Activated CD4-positive, alpha-beta T cell treated with anti-CD3 and anti-CD28 coated beads, Interleukin-2, amount 50 U/mL, for 48 hours (primary cell): ENCODE data around the gene GPNMB.

Experiments used
- DNase-seq, 2 experiments: peaks; one replicate each; pipeline ENCODE4 v3.0.0-alpha.2; 2020

The GPNMB gene

DNA sequence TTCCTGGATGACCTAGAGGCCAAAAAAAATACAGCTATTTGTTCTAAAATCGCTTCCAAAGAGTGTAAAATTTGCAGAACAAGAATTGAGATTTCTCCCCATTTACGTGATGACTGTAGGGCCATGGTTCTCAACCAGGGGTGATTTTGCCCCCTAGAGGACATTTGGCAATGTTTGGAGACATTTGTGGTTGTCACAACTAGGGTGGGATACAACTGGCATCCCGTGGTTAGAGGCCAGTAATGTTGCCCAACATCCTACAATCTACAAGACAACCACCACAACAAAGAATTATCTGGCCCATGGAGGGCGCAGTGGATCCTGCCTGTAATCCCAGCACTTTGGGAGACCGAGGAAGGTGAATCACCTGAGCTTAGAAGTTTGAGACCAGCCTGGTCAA, 29.8 kb downstream of the GPNMB start:
- no peak for DNase-seq

GRCh38 chr7:23276947-23277346, 30.4 kb downstream of the GPNMB start:
- no peak for DNase-seq

- no peak for DNase-seq
Measured at GRCh38 chr7:23277359-23277989, 30.9 kb downstream of the GPNMB start.

- no peak for DNase-seq
Measured at GRCh38 chr7:23279819-23280525, 33.4 kb downstream of the GPNMB start.

- no peak for DNase-seq
Measured at GRCh38 chr7:23283086-23283485, 36.5 kb downstream of the GPNMB start.

GRCh38 chr7:23284871-23285270, 38.3 kb downstream of the GPNMB start:
- no peak for DNase-seq

GRCh38 chr7:23285657-23286646, 39.4 kb downstream of the GPNMB start:
- no peak for DNase-seq

DNA sequence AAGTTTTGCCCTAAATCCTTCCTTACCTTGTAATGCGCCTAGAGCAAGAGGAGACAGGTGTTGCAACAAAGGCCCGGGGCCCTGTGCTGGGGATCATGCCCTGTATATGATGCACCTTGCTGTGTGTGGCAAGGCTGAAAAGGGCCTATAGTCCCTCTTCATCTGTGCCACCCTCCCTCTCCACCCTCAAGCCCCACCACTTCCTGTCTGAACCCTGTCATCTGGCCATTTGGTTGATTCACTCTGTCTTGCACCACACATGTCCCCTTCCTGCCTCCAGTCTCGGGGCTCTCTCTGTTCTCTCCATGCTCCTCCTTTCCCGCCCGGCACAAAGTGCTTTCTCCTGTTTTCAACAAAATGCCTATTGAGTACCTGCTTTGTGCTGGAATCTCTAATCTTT, 41.0 kb downstream of the GPNMB start:
- DNase-seq = peak in 1 of 2 experiments; percentile 6

DNA sequence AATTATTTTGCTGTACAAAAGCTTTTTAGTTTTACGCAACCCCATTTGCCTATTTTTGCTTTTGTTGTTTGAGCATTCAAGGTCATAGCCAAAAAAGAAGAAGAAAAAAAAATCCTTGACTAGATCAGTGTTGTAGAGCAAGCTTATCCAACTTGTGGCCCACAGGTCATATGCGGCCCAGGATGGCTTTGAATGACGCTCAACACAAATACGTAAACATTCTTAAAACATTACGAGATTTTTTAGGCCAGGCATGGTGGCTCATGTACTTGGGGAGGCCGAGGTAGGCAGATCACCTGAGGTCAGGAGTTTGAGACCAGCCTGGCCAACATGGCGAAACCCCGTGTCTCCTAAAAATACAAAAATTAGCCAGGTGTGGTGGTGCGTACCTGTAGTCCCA, 44.4 kb downstream of the GPNMB start:
- no peak for DNase-seq

- no peak for DNase-seq
Measured at GRCh38 chr7:23291957-23292560, 45.5 kb downstream of the GPNMB start.

GRCh38 chr7:23292623-23293022, 46.0 kb downstream of the GPNMB start:
- no peak for DNase-seq

DNA sequence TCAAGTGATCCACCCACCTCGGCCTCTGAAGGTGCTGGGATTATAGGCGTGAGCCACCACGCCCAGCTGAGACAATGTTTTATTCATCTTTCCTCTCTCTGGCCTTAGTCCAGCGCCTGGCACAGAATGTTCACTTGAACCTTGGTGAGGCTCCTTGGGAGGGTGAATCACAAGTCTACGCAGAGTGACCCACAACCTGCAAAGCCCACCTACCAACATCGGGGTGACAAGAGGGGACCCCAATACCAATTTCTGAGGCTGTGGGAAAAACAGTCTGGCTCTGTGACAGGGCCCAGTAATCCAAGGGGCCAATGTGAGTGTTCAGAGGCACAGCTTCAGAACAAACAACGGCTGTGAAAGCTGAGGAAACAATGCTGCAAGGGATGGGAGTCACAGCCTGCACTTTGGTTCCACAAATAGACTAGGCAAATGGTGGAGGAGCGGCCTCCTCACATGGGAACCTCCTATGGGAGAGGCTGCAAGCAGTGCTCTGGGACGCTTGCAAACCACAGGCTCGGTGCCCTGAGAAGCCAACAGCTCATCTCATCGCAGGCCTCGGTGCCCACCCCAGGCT, 47.0 kb downstream of the GPNMB start:
- DNase-seq = no peak

GRCh38 chr7:23294549-23295400, 48.2 kb downstream of the GPNMB start:
- no peak for DNase-seq

- no peak for DNase-seq
Measured at GRCh38 chr7:23295401-23295697, 48.8 kb downstream of the GPNMB start.

- DNase-seq = peak in 1 of 2 experiments; percentile 3
Measured at GRCh38 chr7:23298141-23298881, 51.7 kb downstream of the GPNMB start.

DNA sequence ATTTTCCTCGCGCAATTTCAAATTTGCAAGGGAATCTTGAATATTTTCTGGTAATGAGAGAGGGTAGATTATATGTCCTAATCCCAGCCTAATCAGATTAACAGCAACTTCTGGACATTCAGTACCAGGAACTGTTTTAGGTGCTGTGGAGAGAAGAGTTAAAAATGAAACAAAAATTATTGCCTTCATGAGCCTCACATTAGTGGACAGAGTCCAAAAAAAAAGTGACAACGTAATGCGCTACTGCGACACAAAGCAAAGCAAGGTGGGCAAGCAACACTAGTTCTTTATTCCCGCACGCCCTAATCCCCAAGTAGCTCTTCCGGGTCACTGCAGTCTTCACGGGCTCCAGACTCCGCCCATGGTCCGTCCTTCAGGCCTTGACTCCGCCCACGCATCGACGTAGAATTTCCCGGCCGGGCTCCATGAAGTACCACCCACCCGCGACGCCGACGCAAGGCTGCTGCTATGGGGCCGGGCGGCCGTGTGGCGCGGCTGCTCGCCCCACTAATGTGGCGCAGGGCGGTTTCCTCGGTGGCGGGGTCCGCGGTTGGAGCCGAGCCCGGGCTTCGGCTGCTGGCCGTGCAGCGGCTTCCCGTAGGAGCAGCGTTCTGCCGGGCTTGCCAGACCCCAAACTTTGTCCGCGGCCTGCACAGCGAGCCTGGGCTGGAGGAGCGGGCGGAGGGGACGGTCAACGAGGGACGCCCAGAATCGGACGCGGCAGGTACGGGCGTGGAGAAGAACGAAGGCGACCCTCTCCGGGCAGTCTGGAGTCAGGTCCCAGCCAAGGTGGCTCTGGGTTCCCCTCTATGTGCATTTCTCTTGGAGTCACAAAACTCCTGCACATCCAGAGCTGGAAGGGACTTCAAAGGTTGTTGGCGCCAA, 52.6 kb downstream of the GPNMB start, which contains the start of gene MALSU1:
TSS of gene MALSU1 (plus strand) at position 455 of the 885 bp plus-strand sequence. CDS start at position 469, 14 bp downstream.
- peak; percentile 98 to 99 for DNase-seq

DNA sequence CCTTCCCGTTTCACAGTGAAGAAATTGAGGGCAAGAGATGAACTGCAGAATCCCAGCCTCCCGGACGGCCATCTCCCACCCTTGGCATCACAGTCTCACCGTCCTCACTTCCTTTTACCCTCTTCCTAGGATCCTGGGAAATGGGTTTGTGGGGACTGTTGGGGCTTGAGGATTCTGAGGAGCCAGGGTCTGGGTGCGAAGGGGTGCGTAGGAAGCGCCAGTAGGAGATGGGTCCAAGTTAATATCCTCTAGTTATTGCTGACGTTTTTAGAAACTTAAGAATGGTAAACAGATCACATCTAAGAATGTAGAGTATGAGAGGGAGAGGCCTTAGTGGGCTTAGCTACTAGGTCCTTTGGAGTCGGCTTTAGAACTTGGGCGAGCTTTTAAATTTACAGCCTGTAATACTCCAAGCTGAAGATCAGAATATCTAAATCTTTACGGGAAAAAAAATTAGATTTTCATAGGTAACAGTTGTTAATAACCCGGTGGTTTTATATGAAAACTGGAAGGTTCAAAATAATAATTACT, 53.3 kb downstream of the GPNMB start:
- no peak for DNase-seq

GRCh38 chr7:23306936-23307521, 60.5 kb downstream of the GPNMB start:
- no peak for DNase-seq

DNA sequence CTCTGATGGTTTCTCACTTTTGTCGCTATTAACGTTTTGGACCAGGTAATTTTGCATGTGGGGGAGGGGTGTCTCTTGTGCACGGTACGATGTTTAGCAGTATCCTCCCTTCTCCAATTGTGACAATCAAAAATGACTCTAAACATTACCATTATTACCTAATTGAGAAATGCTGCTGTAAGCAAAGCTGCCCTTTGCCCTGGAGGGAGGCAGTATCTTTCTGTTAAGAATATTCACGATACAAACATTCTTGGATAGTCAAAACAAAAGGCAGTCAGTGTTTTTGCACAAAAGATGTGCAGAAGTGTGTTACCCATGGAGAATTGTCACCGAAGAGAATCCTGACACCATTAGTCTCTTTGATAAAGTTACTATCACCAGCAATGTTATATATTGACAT, 62.2 kb downstream of the GPNMB start:
- no peak for DNase-seq
